HG03175 (cell line): Measurements from ENCODE around the gene LIG3.

Source experiments
- ATAC-seq: cut with Tn5 transposase; IDR thresholded peaks from one replicate; pipeline ENCODE4 v1.9.1; 2021; ENCODE audit warnings: mild to moderate bottlenecking, moderate library complexity; ENCODE audit not compliant: unreplicated experiment

The LIG3 gene

DNA sequence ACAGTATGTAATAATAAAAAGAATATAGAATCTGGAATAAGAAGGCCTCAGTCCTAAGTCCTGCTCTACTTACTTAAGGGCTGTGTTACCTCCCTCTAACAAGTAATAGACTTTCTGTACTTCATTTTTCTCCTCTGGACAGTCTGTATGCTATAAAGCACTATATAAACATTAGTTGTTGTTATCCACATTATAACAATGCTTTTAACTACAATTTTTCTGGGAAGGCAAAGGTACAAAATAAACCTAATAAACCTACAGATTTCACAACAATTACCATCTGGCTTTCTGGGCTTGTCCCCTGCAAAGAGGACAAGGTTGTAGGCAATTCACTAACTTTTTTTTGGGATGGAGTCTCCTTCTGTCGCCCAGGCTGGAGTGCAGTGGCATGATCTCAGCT, 50.5 kb downstream of the LIG3 start:
- ATAC-seq = no peak

DNA sequence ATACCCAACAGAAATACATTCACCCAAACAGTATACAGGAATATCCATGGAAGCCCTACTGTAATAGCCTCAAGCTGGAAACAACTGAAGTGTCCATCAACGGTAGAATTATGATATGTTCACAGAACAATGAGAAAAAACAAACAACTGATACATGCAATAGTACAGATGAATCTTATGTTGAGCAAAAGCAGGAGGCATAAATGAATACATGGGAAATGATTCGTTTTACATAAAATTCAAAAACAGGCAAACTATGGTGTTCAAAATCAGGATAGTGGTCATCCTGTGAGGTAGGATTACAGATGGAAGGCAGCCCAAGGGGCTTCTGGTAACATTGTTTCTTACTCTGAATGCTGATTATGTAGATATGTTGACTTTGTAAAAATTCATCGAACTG, 58.1 kb downstream of the LIG3 start:
- no peak for ATAC-seq

DNA sequence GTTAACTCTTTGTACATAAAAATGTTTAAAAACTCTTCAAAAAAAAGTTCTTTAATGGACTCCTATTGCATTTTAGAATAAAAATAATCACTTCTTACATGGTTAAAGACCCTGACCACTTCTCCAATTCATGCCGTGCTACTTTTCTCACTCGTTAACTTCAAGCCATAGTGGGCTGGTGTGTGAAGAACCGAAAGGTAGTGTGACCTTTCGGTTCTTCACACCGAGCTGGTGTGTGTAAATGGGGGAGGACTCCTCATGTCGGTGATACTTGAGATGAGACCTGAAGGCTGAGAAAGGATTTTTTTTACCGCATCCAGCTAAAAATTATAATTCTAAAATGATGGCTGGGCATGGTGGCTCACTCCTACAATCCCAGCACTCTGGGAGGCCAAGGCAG, 61.1 kb downstream of the LIG3 start:
- ATAC-seq = peak; percentile 81

DNA sequence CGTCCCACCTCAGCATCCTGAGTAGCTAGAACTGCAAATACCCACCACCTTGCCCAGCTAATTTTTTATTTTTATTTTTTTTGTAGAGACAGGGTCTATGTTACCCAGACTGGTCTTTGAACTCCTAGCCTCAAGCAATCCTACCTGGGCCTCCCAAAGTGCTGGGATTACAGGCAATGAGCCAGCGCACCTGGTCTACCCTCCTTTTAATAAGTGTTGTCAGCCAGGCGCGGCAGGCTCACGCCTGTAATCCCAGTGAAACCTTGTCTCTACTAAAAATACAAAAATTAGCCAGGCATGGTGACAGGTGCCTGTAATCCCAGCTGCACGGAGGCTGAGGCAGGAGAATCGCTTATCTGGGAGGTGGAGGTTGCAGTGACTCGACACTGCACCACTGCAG, 63.9 kb downstream of the LIG3 start:
- no peak for ATAC-seq

DNA sequence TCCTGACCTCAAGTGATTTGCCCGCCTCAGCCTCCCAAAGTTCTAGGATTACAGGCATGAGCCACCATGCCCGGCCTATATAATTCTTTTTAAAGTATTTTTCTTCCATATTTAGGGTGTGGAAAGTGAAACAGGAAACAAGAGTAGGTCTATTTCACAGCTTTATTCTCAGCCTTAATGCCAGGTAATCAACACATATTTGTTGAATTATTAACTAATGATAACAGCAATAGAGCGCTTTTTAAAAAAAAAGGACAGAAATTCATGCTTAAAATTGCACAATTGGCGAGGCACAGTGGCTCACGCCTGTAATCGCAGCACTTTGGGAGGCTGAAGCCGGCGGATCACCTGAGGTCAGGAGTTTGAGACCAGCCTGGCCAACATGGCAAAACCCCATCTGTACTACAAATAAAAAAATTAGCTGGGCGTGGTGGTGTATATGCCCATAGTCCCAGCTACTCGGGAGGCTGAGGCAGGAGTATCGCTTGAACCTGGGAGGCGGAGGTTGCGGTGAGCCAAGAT, 65.2 kb downstream of the LIG3 start:
- ATAC-seq = peak; percentile 38

DNA sequence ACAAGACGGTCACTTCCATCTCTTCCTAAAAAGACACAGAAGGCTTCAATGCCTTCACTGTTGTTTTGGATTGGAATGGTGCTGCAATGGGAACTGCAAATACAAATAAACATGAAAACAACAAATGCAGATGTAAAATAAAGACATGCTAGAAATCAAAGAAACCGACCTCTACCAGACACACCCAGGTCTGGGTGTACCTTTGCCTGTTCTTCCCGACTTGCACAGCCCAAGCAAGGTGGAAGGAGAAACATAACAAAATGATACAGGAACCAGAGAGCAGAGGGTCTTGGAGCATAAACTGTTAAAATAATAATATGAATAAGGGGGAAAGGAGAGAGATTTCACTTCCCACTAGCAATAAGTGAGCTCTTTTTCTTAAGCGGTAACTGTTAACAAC, 65.9 kb downstream of the LIG3 start:
- ATAC-seq = no peak

DNA sequence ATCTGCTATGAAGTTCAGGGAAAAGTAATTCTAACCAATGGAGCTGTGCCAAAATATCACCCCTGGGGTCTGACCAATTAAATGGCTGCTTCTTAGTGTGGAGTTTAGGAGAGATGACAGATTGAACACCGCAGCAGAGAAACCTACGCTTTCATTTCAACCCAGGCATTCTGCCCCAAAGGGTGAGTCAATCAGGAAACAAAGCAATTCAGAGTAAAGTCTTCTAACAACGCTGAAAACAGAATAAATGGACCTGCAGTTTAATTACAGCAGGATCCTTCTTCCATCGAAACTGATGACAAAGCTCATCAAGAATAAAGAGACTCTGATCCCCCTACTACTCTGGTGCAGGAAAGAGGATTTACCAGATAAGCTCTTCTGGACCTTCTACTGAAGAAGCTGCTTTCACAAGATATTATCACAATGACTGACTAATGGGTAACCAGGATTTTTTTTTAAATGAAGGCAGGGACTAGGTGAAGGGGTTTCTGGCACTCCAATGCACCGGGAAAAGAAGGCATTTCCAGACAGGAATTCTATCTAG, 66.5 kb downstream of the LIG3 start:
- ATAC-seq = peak; percentile 66

DNA sequence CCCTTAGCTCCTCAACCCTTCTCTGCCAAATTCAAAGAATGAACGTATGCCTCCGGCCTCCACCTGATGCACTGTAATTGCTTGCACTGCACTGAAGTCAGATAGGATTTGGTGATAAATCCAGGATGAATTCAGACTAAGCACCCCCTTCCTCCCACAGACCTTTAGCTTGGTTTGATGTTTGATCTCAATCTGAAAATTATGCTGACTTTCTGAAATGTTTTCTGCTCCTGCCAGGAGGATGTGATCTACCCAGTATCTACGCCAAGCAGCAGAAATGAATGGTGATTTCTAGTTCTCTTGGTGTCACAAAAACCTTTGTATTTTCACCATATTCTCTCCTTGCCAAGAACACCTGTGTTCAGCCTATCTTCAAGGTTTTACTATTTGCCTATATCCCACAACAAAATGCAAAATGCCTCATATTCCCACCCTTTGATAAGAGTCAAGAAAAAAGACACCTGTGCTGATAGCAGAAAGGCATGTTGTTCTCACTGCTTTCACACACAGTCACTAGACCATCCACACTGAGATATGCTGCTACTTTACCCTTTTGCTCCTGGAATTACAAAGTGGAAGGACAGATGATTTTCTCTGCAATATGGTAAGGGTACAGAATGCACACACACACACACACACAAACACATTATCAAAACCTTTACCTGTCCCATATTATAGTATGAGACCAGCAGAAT, 68.5 kb downstream of the LIG3 start:
- ATAC-seq = no peak

DNA sequence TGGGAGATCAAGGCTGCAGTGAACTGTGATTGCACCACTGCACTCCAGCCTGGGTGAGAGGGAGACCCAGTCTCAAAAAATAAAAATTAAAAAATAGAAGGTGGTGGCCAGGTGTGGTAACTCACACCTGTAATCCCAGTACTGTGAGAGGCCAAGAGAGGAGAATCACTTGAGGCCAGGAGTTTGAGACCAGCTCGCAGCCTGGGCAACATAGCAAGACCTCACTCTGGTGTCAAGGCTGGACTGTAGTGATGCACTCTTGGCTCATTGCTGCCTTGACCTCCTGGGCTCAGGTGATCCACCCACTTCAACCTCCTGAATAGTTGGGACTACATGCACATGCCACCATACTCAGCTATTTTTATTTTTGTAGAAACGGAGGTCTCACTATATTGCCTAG, 69.9 kb downstream of the LIG3 start:
- no peak for ATAC-seq

DNA sequence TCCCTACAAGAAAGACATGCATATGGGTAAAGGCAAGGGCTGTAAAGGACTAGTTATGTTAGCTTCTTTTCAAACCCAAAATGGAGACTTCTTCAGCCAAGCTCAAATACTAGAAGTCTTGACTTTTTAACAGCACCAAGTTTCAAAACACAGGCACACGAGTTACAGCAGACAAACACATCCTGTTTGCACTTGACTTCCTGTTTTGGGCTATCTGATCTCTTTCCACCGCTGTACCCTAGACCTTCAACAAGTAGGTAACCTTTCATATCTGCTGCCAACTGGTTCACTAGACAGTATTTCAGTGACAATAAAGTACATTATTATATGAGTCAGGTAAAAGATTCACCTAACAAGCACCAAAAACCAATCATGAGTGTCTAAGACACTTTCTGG, 70.9 kb downstream of the LIG3 start:
- ATAC-seq = peak; percentile 60

DNA sequence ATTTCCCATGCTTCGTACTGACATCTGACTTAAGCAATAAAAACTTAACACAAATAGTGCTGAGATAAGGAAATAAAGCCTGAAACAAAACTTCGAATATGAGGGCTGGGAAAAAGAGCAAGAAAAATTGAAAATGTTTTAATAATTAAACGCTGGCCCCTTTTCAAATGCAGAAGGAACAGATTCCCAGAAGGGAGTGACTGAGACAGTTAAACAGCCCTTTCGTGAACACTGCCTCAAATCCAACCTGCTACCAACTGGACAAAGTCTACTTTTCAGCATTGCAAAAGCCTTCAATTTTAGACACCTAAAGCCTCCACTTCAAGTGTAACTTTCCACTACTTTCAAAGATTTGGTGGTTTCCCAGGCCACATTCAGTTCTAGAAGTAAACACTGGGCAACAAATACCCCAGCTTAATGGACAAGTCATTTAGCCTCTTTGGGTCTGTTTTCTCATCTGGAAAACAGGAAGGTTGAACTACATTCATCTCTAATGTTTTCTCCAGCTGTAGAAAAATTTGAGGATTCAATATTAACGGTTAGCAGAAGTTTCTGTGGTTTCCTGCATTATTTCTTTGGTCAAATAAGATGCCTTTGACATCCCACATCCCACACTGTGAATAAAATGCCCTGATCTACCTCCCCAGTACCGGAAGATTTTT, 71.4 kb downstream of the LIG3 start:
- no peak for ATAC-seq

DNA sequence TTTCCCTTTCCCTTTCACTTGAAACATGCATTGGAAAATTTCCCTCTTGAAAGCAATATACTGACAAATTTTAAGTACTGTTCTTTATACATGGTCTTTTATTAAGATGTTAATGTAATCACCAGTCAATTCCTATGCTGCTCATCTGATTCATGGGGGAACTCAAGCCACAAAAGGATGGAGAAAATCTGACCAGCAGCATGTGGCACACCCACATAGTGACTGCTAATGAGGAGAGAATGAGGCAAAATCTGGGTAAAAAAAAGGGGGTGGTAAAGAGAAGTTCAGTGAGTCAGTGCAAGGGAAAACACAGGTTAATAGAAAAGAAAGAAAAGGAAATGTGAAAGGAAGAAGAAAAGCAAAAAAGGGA, 71.9 kb downstream of the LIG3 start:
- ATAC-seq = no peak

DNA sequence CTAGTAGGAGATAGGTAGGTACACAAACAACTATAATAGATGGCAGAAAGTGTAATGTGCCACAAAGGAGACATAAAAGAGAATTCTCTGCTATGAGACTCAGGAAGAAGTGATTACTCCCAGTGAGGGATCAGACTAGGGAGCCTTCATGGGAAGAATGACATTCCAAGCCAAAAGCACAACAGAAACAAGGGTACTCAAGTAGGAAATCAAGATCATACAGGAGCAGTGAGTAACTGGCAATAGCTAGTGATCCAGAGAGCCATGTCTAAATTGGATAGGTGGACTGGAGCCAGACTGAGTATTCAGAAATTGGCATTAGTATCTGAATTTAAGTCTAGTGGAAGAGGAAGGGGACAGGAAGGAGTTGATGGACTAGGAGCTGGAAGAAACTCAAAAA, 72.5 kb downstream of the LIG3 start:
- ATAC-seq = no peak

DNA sequence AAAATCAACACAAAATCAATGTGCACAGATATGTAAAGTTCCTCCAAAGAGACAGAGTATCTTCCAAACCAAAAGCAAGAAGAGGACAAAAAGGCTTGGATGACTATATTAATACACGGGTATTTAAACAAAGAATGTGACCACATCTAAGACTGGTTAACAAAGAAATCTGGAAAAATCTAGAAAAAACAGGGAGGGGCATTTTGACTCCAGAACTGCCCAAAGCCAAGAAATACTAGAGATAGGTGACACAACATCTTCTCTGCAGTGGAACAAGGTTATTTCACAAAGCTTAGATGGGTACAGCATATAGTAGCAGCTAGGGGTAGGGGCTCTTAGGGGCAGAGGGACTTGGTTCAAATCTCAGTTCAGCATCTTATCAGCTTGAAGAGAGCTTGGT, 72.9 kb downstream of the LIG3 start:
- ATAC-seq = no peak

DNA sequence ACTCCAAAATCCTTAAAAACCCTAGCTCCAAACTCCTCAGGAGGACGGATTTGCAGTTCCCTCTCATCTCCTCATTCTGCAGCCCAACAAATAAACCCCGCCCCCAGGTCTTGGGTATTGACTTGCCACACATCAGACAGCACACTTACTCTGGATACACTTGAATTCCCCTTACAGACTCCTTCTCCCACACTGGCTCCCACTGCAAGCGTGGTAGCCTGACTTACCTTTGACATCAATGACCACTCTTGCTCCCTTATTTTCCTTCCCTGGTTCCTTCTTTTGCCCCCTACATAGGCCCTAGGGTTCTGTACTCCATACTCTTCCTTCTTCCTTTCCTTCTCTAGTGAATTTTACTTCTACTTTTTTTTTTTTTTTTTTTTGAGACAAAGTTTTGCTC, 75.7 kb downstream of the LIG3 start:
- no peak for ATAC-seq

DNA sequence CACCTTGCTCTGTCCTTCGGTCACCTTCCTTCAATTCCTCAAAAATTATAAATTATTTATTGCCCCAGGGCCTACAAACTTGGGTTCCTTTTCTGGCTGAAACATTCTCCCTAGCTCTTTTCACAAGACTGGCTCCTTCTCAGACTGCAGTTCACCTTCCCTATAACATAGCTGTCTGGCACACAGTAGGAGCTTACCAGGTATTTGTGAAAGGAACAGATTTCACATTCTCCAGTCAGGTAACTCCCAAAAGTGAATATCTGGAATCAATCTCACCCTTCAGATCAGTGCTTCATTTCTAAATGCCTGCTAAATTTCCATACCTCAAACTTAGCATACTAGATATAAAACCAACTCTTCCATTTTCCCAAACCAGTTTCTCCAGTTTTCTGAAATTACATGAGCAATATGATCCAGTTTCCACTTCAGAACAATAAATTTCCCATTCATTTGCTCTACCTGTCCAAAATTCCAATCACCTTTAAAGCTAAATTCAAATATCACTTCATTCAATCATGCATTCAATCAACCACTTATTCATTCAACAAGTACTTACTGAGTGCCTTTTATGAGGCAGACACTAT, 77.1 kb downstream of the LIG3 start:
- no peak for ATAC-seq
